Right cardiac atrium (tissue), 5 donors: ENCODE data around the gene SLC12A7. TPM values are rescaled to one million over a fixed set of nuclear protein-coding genes. Genes with fewer than 3 reads are reported as not detected.

ENCODE experiments used
- ATAC-seq, 2 donors: fragments of 200-7000 bp; cut with Tn5 transposase; one replicate each; pipeline versions ENCODE4 v1.8.0 to v1.9.1; 2020; ENCODE audit warnings: moderate library complexity in 2 of 2, mild to moderate bottlenecking in 1 of 2
- DNase-seq, 3 donors: peaks; one replicate each; pipeline ENCODE4 v3.0.0-alpha.2; 2020
- H3K27ac ChIP-seq: one replicate; pipeline ENCODE4 v1.5.1; 2013; ENCODE audit warnings: mild to moderate bottlenecking, low read length, control low read depth, moderate library complexity
- H3K27me3 ChIP-seq: one replicate; pipeline ENCODE4 v1.6.1; 2013; ENCODE audit not compliant: control insufficient read depth, insufficient read depth
- H3K4me1 ChIP-seq: one replicate; pipeline ENCODE4 v1.6.1; 2013; ENCODE audit warnings: low read length; ENCODE audit not compliant: control insufficient read depth, insufficient read depth
- H3K4me3 ChIP-seq: one replicate; pipeline ENCODE4 v1.5.1; 2013; ENCODE audit warnings: low read length, control low read depth
- H3K9me3 ChIP-seq: one replicate; pipeline ENCODE4 v1.6.1; 2013; ENCODE audit warnings: low read length; ENCODE audit not compliant: control insufficient read depth
- WGBS: extraction: QIAGEN DNeasy Blood & Tissue Kit; methylation state at CpG from one replicate; pipeline ENCODE4 v1.1.7; 2013; 5-methylcytosine and 5-hydroxymethylcytosine counted together
- intact Hi-C, 4 donors: fragments of 100-400 bp; cut with DNase I; formaldehyde crosslinking; loops; one replicate each; pipeline versions ENCODE4 v1.11.0 to v1.14.0; 2022 to 2023
- polyA plus RNA-seq: library from polyadenylated mRNA; stranded (reverse); fragments of 200-250 nt; gene quantifications from one replicate; pipeline ENCODE4 v1.2.3, GENCODE V29; 2013
- total RNA-seq, 4 donors: library from RNA; stranded (reverse); fragmentation: NEBNext Ultra II Directional; extraction: Animal tissue kit (Norgen Biotek cat#: 25700); gene quantifications; one replicate each; pipeline ENCODE4 v1.2.1, GENCODE V29; 2021
- donor health status: healthy with polysubstance abuse.
- donor health status: DM: no; HTN: yes; CAD: no.
- donor health status: DM: no; HTN: no; CAD: no.
- donor health status: DM: no; HTN: yes; CAD: no; lungs with severe emphysema.
- donor health status: DM: yes; HTN: yes; CAD: no.

SLC12A7 gene
- total and polyA plus RNA-seq, 5 donors, result 28.5 to 80.5 (median 58.5) TPM

- Histone ChIP-seq H3K9me3 (no peaks in the 10 kb centered on the region), H3K4me3 (no peak overlapping the region), H3K27me3 (no peaks in the 10 kb centered on the region), H3K4me1 (peaks cover 29% of the 10 kb centered on the region), H3K27ac (peak overlapping the region; percentile 58)
- no peak for DNase-seq
- 65% methylated on average over 11 of the region's 11 CpGs for WGBS
- intact Hi-C loops, result no loop called here
- no peak for ATAC-seq
Observed at GRCh38 chr5:1108865-1109174, 3.0 kb downstream of the SLC12A7 start.

GRCh38 chr5:1108023-1108864, 3.6 kb downstream of the SLC12A7 start:
- ATAC-seq, result no peak
- intact Hi-C loops, result no loop called here
- Histone ChIP-seq H3K4me1 (peaks cover 34% of the 10 kb centered on the region), H3K27ac (peak overlapping the region; percentile 58), H3K9me3 (no peaks in the 10 kb centered on the region), H3K4me3 (no peak overlapping the region), H3K27me3 (no peaks in the 10 kb centered on the region)
- no peak for DNase-seq
- WGBS, result 70% methylated on average over 39 of the region's 39 CpGs

- no peak for ATAC-seq
- DNase-seq, result no peak
- Histone ChIP-seq H3K9me3 (no peaks in the 10 kb centered on the region), H3K27ac (peak overlapping the region; percentile 58), H3K4me1 (peaks cover 42% of the 10 kb centered on the region), H3K4me3 (no peak overlapping the region), H3K27me3 (no peaks in the 10 kb centered on the region)
- WGBS, result 72% methylated on average over 26 of the region's 26 CpGs
- intact Hi-C loops, result no loop called here
Observed at GRCh38 chr5:1107167-1108022, 4.5 kb downstream of the SLC12A7 start.

- Histone ChIP-seq H3K4me3 (no peak overlapping the region), H3K27ac (peak overlapping the region; percentile 39), H3K9me3 (no peaks in the 10 kb centered on the region), H3K27me3 (no peaks in the 10 kb centered on the region), H3K4me1 (peaks cover 49% of the 10 kb centered on the region)
- WGBS, result 73% methylated on average over 23 of the region's 23 CpGs
- intact Hi-C loops, result no loop called here
- no peak for ATAC-seq
- no peak for DNase-seq
Observed at GRCh38 chr5:1106385-1107166, 5.3 kb downstream of the SLC12A7 start.

GRCh38 chr5:1105350-1106265, 6.3 kb downstream of the SLC12A7 start:
- peaks cover 49% of the 10 kb centered on the region for H3K4me1 ChIP-seq
- H3K4me3 ChIP-seq, result no peak overlapping the region
- no peaks in the 10 kb centered on the region for H3K27me3 ChIP-seq
- DNase-seq (no peak), ATAC-seq (no peak)
- H3K27ac ChIP-seq, result peak overlapping the region; percentile 65
- intact Hi-C loops, result no loop called here
- no peaks in the 10 kb centered on the region for H3K9me3 ChIP-seq
- 40% methylated on average over 19 of the region's 19 CpGs for WGBS

GRCh38 chr5:1104327-1105006, 7.4 kb downstream of the SLC12A7 start:
- no peak overlapping the region for H3K4me3 ChIP-seq
- peaks cover 45% of the 10 kb centered on the region for H3K4me1 ChIP-seq
- H3K27me3 ChIP-seq, result no peaks in the 10 kb centered on the region
- WGBS, result 44% methylated on average over 27 of the region's 27 CpGs
- intact Hi-C loops, result no loop called here
- H3K9me3 ChIP-seq, result no peaks in the 10 kb centered on the region
- DNase-seq (no peak), ATAC-seq (peak; percentile 2 to 48)
- peak overlapping the region; percentile 89 for H3K27ac ChIP-seq

GRCh38 chr5:1103505-1104326, 8.1 kb downstream of the SLC12A7 start:
- Histone ChIP-seq H3K27me3 (no peaks in the 10 kb centered on the region), H3K4me1 (peaks cover 43% of the 10 kb centered on the region), H3K4me3 (no peak overlapping the region), H3K27ac (peak overlapping the region; percentile 89), H3K9me3 (no peaks in the 10 kb centered on the region)
- intact Hi-C loops, result no loop called here
- WGBS, result 23% methylated on average over 33 of the region's 33 CpGs
- ATAC-seq (peak; percentile 77 to 79), DNase-seq (peak; percentile 90 to 96 (median 95))

GRCh38 chr5:1103093-1103492, 8.8 kb downstream of the SLC12A7 start:
- ATAC-seq, result no peak
- H3K27ac ChIP-seq, result peak overlapping the region; percentile 72
- peaks cover 43% of the 10 kb centered on the region for H3K4me1 ChIP-seq
- H3K27me3 ChIP-seq, result no peaks in the 10 kb centered on the region
- no peak for DNase-seq
- no peak overlapping the region for H3K4me3 ChIP-seq
- intact Hi-C loops, result no loop called here
- H3K9me3 ChIP-seq, result no peaks in the 10 kb centered on the region
- 53% methylated on average over 11 of the region's 11 CpGs for WGBS

- intact Hi-C loops, result no loop called here
- no peaks in the 10 kb centered on the region for H3K27me3 ChIP-seq
- DNase-seq (peak; percentile 74 to 86 (median 86)), ATAC-seq (peak; percentile 34 to 60)
- no peak overlapping the region for H3K4me3 ChIP-seq
- WGBS, result 11% methylated on average over 23 of the region's 23 CpGs
- peaks cover 35% of the 10 kb centered on the region for H3K4me1 ChIP-seq
- H3K27ac ChIP-seq, result peak overlapping the region; percentile 72
- no peaks in the 10 kb centered on the region for H3K9me3 ChIP-seq
Observed at GRCh38 chr5:1101961-1102713, 9.7 kb downstream of the SLC12A7 start.
